ENCODE data around the gene SPART. TPM values are rescaled to one million over a fixed set of nuclear protein-coding genes. Genes with fewer than 3 reads are reported as not detected.
"Not testable (repeated sequence)": the region's sequence is repeated elsewhere in the genome, so short reads cannot be mapped to it uniquely, and the experiment has no call there.

The SPART gene
- total RNA-seq, 2 donors from 2014 or later = 9.5 to 14.0 TPM

GRCh38 chr13:36357231-36357630, 11.0 kb upstream of the SPART start:
- no peak for DNase-seq
- no peak for ATAC-seq
- intact Hi-C loops (cut with DNase I, micrococcal nuclease) = no loop called here

GRCh38 chr13:36356058-36356457, 9.9 kb upstream of the SPART start:
- ATAC-seq = no peak
- no peak for DNase-seq
- intact Hi-C loops (cut with DNase I, micrococcal nuclease) = no loop called here

GRCh38 chr13:36355632-36356031, 9.4 kb upstream of the SPART start:
- intact Hi-C loops (cut with DNase I, micrococcal nuclease) = no loop called here
- ATAC-seq (no peak), DNase-seq (no peak)

- no peak for ATAC-seq
- no peak for DNase-seq
- intact Hi-C loops (cut with DNase I, micrococcal nuclease) = no loop called here
Measured at GRCh38 chr13:36354842-36355623, 8.8 kb upstream of the SPART start.

- intact Hi-C loops (cut with DNase I, micrococcal nuclease) = no loop called here
- ATAC-seq (no peak), DNase-seq (no peak)
Measured at GRCh38 chr13:36353001-36353400, 6.8 kb upstream of the SPART start.

- DNase-seq = no peak
- no peak for ATAC-seq
- intact Hi-C loops (cut with DNase I, micrococcal nuclease) = no loop called here
Measured at GRCh38 chr13:36352350-36352749, 6.2 kb upstream of the SPART start.

- ATAC-seq = no peak
- no peak for DNase-seq
- intact Hi-C loops (cut with DNase I, micrococcal nuclease) = no loop called here
Measured at GRCh38 chr13:36347531-36348210, 1.5 kb upstream of the SPART start.

GRCh38 chr13:36345438-36346221, 564 bp downstream of the SPART start:
- DNase-seq (peak; percentile 54 to 55), ATAC-seq (peak; percentile 27)
- intact Hi-C loops (cut with DNase I, micrococcal nuclease) = no loop called here

- DNase-seq (no peak), ATAC-seq (no peak)
- intact Hi-C loops (cut with DNase I, micrococcal nuclease) = no loop called here
Measured at GRCh38 chr13:36344886-36345437, 1.2 kb downstream of the SPART start.

- intact Hi-C loops (cut with DNase I, micrococcal nuclease) = no loop called here
- ATAC-seq (no peak), DNase-seq (no peak)
Measured at GRCh38 chr13:36344173-36344572, 2.0 kb downstream of the SPART start.

- intact Hi-C loops (cut with DNase I, micrococcal nuclease) = no loop called here
- ATAC-seq = no peak
- DNase-seq = no peak
Measured at GRCh38 chr13:36343766-36344165, 2.4 kb downstream of the SPART start.

GRCh38 chr13:36342715-36343114, 3.5 kb downstream of the SPART start:
- no peak for ATAC-seq
- intact Hi-C loops (cut with DNase I, micrococcal nuclease) = no loop called here
- no peak for DNase-seq

- ATAC-seq (no peak), DNase-seq (no peak)
- intact Hi-C loops (cut with DNase I, micrococcal nuclease) = no loop called here
Measured at GRCh38 chr13:36341718-36342117, 4.5 kb downstream of the SPART start.

GRCh38 chr13:36339600-36340155, 6.5 kb downstream of the SPART start:
- ATAC-seq (no peak), DNase-seq (no peak)
- intact Hi-C loops (cut with DNase I, micrococcal nuclease) = no loop called here

GRCh38 chr13:36337938-36338641, 8.1 kb downstream of the SPART start:
- ATAC-seq (no peak), DNase-seq (no peak)
- intact Hi-C loops (cut with DNase I, micrococcal nuclease) = no loop called here

- intact Hi-C loops (cut with DNase I, micrococcal nuclease) = no loop called here
- no peak for ATAC-seq
- no peak for DNase-seq
Measured at GRCh38 chr13:36332986-36333385, 13.2 kb downstream of the SPART start.

GRCh38 chr13:36332255-36332654, 13.9 kb downstream of the SPART start:
- ATAC-seq; DNase-seq; intact Hi-C loops (cut with DNase I, micrococcal nuclease): not testable (repeated sequence)

GRCh38 chr13:36331280-36331679, 14.9 kb downstream of the SPART start:
- intact Hi-C loops (cut with DNase I, micrococcal nuclease) = no loop called here
- DNase-seq (no peak), ATAC-seq (no peak)

GRCh38 chr13:36329361-36329760, 16.8 kb downstream of the SPART start:
- intact Hi-C loops (cut with DNase I, micrococcal nuclease) = no loop called here
- DNase-seq (no peak), ATAC-seq (no peak)
